ENCODE data around the gene IRF9.

Gene IRF9

DNA sequence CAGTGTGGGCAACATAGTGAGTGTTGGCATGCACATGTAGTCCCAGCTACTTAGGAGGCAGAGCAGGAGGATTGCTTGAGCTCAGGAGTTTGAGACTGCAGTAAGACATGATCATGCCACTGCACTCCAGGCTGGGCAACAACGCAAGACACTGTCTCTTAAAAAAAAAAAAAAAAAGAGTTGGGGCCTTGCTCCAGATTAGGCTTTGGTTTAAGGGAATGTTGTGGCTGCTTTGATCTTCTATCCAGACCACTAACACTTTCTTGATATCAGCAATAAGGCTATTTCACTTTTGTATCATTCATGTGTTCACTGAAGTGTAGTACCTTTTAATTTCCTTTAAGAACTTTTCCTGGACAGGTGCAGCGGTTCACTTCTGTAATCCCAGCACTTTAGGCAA is 33.4 kb upstream of the IRF9 start:
- no peak for DNase-seq
- H3K9me2 ChIP-seq (replicated peaks; ENCODE audit: insufficient read depth, low read length), result no peaks in the 10 kb centered on the region
- H3K9ac ChIP-seq (ENCODE audit: low read length), result no peak overlapping the region
- H3K79me2 ChIP-seq (ENCODE audit: low read length), result no peaks in the 10 kb centered on the region
- no peak overlapping the region for H3K4me3 ChIP-seq (ENCODE audit: low read length)
- H3K4me2 ChIP-seq (ENCODE audit: low read depth, low read length), result no peak overlapping the region
- no peak for TF ChIP-seq EZH2 (optimal IDR thresholded peaks at IDR 0.05; ENCODE audit: low read depth, low read length)
- TF ChIP-seq EZH2phosphoT487 (IDR thresholded peaks at IDR 0.05; ENCODE audit: low read length), result no peak
- TF ChIP-seq, protein P1, sequence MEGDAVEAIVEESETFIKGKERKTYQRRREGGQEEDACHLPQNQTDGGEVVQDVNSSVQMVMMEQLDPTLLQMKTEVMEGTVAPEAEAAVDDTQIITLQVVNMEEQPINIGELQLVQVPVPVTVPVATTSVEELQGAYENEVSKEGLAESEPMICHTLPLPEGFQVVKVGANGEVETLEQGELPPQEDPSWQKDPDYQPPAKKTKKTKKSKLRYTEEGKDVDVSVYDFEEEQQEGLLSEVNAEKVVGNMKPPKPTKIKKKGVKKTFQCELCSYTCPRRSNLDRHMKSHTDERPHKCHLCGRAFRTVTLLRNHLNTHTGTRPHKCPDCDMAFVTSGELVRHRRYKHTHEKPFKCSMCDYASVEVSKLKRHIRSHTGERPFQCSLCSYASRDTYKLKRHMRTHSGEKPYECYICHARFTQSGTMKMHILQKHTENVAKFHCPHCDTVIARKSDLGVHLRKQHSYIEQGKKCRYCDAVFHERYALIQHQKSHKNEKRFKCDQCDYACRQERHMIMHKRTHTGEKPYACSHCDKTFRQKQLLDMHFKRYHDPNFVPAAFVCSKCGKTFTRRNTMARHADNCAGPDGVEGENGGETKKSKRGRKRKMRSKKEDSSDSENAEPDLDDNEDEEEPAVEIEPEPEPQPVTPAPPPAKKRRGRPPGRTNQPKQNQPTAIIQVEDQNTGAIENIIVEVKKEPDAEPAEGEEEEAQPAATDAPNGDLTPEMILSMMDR (IDR thresholded peaks at IDR 0.05; ENCODE audit: low read length), result no peak
- H3K27me3 ChIP-seq (replicated peaks; ENCODE audit: insufficient read depth, low read length), result no peaks in the 10 kb centered on the region
- no peaks in the 10 kb centered on the region for H3K4me1 ChIP-seq (ENCODE audit: low read length)
- no peaks in the 10 kb centered on the region for H4K20me1 ChIP-seq (ENCODE audit: insufficient read depth, low read length)
- no peaks in the 10 kb centered on the region for H3F3A ChIP-seq (ENCODE audit: insufficient read depth, low read length)
- no peak overlapping the region for H3K27ac ChIP-seq (ENCODE audit: low read length)
- H3K36me3 ChIP-seq (replicated peaks; ENCODE audit: insufficient read depth, low read length), result no peaks in the 10 kb centered on the region
- no peaks in the 10 kb centered on the region for H3K9me3 ChIP-seq (replicated peaks; ENCODE audit: insufficient read depth, low read length)
- H2AFZ ChIP-seq (ENCODE audit: low read length), result no peak overlapping the region

DNA sequence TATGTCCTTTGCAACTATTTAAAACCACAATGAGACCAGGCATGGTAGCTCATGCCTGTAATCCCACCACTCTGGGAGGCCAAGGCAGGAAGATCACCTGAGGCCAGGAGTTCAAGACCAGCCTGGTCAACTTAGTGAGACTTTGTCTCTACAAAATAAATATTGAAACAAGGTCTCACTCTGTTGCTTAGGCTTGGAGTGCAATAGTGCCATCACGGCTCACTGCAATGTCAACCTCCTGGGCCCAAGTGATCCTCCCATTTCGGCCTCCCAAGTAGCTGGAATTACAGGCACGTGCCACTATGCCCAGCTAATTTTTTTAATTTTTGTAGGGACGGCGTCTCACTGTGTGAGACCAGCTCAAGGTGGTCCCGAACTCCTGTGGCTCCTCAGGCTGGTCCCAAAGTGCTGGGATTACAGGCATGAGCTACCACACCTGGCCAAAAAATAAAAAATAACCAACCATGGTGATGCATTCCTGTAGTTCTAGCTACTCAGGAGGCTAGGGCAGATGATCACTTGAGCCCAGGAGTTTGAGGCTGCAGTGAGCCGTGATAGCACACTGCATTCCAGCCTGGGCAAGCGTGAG is 31.6 kb upstream of the IRF9 start:
- no peak overlapping the region for H3K27ac ChIP-seq (ENCODE audit: low read length)
- no peak overlapping the region for H2AFZ ChIP-seq (ENCODE audit: low read length)
- no peak for DNase-seq
- TF ChIP-seq, protein P1 (IDR thresholded peaks at IDR 0.05; ENCODE audit: low read length), result no peak
- TF ChIP-seq EZH2phosphoT487 (IDR thresholded peaks at IDR 0.05; ENCODE audit: low read length) (no peak), EZH2 (optimal IDR thresholded peaks at IDR 0.05; ENCODE audit: low read depth, low read length) (no peak)
- H4K20me1 ChIP-seq (ENCODE audit: insufficient read depth, low read length), result no peaks in the 10 kb centered on the region
- no peaks in the 10 kb centered on the region for H3K9me3 ChIP-seq (replicated peaks; ENCODE audit: insufficient read depth, low read length)
- no peaks in the 10 kb centered on the region for H3K79me2 ChIP-seq (ENCODE audit: low read length)
- no peaks in the 10 kb centered on the region for H3F3A ChIP-seq (ENCODE audit: insufficient read depth, low read length)
- H3K4me3 ChIP-seq (ENCODE audit: low read length), result no peak overlapping the region
- no peak overlapping the region for H3K4me2 ChIP-seq (ENCODE audit: low read depth, low read length)
- H3K9ac ChIP-seq (ENCODE audit: low read length), result no peak overlapping the region
- no peaks in the 10 kb centered on the region for H3K36me3 ChIP-seq (replicated peaks; ENCODE audit: insufficient read depth, low read length)
- H3K9me2 ChIP-seq (replicated peaks; ENCODE audit: insufficient read depth, low read length), result no peaks in the 10 kb centered on the region
- no peaks in the 10 kb centered on the region for H3K4me1 ChIP-seq (ENCODE audit: low read length)
- H3K27me3 ChIP-seq (replicated peaks; ENCODE audit: insufficient read depth, low read length), result no peaks in the 10 kb centered on the region

DNA sequence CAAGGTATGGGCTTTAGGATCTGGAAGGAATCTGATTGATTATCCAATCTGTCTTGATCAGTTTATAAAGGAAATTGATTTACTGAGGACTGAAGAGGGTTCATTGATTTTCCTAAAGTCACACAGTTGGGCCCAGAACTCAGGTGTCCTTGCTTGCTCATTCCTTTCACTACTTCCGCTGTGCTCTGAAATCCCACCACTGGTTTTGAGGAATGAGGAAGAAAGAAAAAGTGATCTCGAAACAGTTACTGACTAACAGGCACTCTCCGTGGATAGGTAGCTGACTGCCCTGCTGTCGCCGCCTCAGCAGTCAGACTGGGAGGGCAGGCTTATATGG is 30.7 kb upstream of the IRF9 start, which contains the start of gene FITM1:
Gene FITM1 (plus strand): TSS at position 280 of the 337 bp plus-strand sequence. CDS start 905 bp downstream, outside the sequence.
- H3K4me2 ChIP-seq (ENCODE audit: low read depth, low read length), result no peak within 1 kb of the TSS
- H3K9me2 ChIP-seq (replicated peaks; ENCODE audit: insufficient read depth, low read length), result no peaks in the 10 kb centered on the region
- H2AFZ ChIP-seq (ENCODE audit: low read length), result no peak within 1 kb of the TSS
- no peaks in the 10 kb centered on the region for H3F3A ChIP-seq (ENCODE audit: insufficient read depth, low read length)
- H3K27ac ChIP-seq (ENCODE audit: low read length), result no peak within 1 kb of the TSS
- TF ChIP-seq, protein P1 (IDR thresholded peaks at IDR 0.05; ENCODE audit: low read length), result no peak
- no peak for TF ChIP-seq EZH2 (optimal IDR thresholded peaks at IDR 0.05; ENCODE audit: low read depth, low read length)
- no peak for TF ChIP-seq EZH2phosphoT487 (IDR thresholded peaks at IDR 0.05; ENCODE audit: low read length)
- H3K9me3 ChIP-seq (replicated peaks; ENCODE audit: insufficient read depth, low read length), result no peaks in the 10 kb centered on the region
- no peak for DNase-seq
- H3K27me3 ChIP-seq (replicated peaks; ENCODE audit: insufficient read depth, low read length), result no peaks in the 10 kb centered on the region
- no peaks in the 10 kb centered on the region for H3K36me3 ChIP-seq (replicated peaks; ENCODE audit: insufficient read depth, low read length)
- no peak within 1 kb of the TSS for H3K9ac ChIP-seq (ENCODE audit: low read length)
- no peaks in the 10 kb centered on the region for H3K4me1 ChIP-seq (ENCODE audit: low read length)
- H3K79me2 ChIP-seq (ENCODE audit: low read length), result no peaks in the 10 kb centered on the region
- no peaks in the 10 kb centered on the region for H4K20me1 ChIP-seq (ENCODE audit: insufficient read depth, low read length)
- H3K4me3 ChIP-seq (ENCODE audit: low read length), result no peak within 1 kb of the TSS
